Measurements from ENCODE around the gene MAN1C1. TPM values are rescaled to one million over a fixed set of nuclear protein-coding genes. Genes with fewer than 3 reads are reported as not detected.
A peak's percentile ranks its signal among the peaks of the same experiment; 100 is the strongest.

MAN1C1 gene
- total RNA-seq, 1 donor from 2014 or later: 8.6 TPM

DNA sequence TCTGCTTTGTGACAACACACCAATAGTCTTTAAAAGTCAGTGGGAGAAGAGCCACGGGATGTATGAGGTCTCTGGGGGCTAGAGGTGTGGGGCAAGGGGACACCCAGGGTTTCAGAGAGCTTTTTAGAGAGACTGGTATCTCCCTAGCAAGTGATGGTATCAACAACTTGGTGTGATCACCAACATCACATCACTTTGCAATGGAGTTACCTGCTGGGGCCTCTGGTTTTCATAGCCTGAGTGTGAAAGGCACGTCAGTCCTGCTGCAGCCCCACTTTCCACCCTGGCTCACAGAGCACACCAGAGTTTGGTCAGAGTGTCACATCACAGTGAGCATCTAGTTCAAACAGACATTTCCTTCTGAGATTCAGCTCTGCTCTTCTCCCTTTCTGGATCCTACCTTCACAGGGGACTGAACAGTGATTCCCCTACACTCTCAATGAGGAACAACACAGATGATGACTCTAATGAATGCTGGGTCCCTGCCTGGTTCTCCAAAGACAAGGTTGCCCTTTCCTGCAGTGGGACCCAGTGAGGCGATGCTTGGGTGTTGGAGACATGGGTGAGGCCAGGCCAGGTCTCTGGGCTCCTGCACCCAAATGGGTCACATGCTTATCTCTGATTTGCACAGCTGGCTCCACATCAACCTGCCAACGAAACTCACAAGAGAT, 2.0 kb upstream of the MAN1C1 start:
- DNase-seq: no peak

DNA sequence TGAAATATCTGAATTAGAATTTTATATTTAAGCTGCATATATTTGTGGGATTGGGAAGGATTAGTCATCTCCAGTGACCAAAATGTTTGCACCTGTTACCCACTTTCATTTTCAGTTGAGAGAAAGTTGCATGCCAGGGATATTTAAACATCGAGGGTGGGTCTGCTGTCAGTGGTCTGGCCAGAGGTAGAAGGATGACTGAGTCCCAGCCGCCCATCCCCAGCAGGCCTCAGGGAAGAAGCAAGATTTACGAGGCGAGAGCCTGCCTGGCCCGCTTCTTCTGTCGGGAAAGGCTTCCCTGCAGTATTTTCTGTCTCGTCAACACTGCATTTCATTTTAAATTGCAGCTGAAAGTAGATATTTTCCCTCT, 1.4 kb upstream of the MAN1C1 start:
- no peak for DNase-seq

DNA sequence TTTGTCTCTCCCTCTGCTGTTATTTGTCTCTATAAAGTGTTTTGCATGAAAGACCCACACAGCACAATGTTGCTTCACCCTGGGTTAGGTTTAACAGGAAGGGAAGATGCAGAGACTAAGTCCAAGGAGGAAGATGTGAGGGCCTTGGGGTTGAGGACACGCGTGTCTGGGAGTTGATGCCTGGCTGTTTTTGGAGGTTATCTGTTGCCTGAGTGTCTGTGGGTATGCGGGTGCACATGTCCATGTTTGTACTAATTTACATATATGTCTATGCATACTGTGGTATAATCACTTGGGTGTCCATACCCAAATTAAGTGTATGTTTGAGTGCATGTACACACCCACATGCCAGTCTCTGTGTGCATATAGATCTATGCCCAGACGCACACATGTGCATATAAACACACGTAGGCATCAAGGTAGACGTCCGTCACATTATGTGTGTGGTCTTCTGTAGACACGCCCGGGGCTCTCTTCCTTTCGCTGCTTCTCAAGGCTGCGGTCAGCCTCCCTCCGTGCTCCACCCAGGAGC, 962 bp upstream of the MAN1C1 start:
- no peak for DNase-seq

DNA sequence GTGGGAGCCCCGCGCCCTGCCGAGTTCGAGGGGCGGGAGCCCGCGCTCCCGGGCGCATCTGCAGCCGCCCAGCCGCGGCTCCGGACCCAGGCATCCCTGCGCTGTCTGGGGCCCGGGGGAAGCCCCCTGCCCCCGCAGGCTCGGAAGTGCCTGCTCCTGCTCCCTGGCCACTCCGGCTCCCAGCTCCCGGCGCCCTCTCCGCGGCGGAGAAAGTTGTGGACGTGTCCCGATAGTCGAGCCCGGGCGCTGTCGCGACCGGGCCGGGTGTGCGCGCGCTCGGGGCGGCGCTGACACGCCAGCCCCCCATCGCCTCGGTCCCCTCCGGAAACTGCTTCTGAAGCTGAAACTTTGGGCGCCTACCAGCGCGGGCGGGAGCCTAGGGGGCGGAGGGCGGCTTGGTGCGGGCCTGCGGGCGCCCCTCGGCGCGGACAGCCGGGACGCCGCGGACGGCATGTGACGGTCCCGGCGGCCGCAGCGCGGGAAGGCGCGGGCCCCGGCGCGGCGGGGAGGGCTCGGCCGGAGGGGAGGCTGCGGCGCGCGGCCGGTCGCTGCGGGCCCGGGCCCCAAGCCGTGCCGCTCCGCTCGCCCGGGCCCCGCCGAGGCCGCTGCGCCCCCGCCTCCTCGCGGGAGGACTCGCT, 515 bp downstream of the MAN1C1 start:
- DNase-seq: no peak

DNA sequence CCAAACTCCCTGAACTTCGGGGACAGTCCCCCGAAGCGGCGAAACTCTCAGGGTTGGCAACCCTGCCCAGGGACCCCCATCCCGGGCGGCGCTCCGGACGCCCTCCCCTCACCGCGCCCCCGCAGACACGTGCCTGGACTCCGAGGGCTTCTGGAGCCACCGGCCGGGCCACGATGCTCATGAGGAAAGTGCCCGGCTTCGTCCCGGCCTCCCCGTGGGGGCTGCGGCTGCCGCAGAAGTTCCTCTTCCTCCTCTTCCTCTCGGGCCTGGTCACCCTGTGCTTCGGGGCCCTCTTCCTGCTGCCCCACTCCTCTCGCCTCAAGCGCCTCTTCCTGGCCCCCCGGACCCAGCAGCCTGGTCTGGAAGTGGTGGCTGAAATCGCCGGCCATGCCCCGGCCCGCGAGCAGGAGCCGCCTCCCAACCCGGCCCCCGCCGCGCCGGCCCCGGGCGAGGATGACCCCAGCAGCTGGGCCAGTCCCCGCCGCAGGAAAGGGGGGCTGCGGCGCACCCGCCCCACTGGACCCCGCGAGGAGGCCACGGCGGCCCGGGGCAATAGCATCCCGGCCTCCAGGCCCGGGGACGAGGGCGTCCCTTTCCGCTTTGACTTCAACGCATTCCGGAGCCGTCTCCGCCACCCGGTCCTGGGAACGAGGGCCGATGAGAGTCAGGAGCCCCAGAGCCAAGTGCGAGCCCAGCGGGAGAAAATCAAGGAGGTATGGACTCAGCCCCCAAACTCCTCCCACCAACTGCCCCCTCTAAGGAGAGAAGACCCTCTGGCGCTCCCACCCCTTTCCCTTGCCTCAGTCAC, 1.2 kb downstream of the MAN1C1 start:
- DNase-seq: no peak

DNA sequence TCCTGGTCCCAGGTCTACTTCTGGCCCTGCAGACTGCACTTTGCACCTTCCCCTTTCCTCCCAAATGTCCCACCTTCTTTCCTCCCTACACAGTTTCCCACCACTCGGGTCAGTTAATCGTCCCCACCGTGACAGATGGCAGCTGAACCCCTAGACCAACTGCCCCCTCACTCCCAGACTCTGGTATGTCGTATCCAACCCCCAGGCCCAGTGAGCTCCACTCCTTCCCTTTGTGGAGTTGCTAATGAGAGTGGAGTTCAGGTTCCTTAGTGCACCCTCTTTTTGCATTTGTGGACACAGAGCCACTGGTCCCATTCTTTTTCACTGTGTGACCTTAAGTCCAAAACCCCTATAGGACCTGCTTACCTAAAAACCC, 1.8 kb downstream of the MAN1C1 start:
- no peak for DNase-seq

DNA sequence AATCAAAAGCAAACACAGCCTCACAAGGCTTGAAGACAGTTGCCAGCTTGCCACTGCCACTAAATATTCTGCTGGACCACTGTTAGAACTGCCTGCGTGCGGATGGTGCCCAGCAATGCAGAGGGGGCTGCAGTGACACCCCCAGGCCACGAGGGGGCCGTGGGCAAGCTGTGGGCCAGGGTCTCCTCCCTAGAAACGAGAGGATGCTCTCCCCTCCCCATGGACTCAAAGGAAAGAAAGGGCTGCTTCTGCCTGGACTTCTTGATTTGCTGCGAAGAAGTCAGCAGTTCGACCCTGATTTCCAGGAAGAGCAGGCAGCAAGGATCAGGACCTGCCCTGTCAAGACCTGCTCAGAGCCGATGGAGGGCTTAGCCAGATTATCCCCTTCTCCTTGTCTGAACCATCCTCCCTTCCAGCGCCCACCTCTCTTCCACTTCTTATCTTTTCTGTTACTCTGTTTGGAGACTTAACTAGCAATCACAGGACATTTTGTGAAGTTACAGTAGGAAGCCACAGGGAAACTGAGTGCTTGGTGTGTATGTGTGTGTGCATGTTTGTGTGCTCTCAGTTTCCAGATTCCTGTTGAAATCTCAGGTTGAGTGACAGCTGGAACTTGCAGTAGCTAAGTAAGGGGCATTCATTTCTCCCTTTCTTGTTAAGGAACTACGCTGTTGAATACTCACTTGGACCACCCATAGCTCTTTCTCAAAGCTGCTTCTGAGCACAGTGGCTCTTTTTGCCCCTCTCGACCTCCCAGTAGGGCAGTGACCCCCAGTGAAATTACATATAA, 2.7 kb downstream of the MAN1C1 start:
- peak; percentile 45 for DNase-seq

DNA sequence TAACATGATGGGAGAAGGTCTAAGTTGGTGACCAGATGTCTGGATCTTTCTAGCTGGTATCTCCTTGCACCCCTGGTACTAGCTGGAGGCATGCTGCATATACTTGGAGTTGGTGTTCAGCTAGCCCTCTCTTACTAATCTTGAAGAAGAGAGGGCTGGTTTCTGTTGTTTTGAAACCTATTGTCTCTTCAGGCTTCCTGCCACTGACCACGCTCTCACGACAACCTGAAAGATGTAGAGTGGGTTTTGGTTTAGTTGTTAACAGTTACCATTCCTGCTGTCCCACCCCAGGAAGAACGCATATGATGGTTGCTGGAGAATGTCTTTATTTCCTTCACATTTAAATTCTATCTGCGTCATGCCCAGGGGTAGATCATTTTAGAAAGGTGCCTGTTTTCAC, 3.6 kb downstream of the MAN1C1 start:
- no peak for DNase-seq

DNA sequence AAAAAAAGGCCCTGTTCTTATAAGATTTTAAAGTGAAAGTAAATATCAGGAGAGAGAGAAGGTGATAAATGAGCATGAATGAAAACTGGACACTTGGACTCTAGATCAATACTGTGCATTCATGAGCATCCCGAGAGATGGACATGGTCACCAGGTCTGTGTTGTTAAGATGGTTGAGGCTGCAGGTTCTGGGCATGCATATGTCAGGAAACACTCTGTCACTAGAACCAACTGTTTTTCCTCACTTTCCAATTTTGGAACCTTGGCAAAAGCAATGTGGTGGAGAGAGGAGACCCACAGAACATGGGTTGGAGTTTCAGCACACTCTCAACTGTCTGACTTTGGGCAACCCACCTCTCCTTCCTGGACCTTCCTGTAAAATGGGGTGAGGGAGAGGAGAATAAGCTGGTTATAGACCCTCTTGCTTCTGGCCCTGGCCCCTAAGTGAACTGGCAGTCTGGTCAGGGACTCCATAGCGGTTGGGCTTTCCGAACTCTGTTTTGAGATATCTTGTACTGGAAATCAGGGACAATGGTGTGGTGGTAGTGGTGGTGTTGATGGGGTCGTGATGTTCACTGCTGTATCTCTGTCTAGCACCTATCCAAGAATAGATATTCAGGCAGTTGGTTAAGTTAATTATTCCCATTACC, 4.2 kb downstream of the MAN1C1 start:
- DNase-seq: no peak

DNA sequence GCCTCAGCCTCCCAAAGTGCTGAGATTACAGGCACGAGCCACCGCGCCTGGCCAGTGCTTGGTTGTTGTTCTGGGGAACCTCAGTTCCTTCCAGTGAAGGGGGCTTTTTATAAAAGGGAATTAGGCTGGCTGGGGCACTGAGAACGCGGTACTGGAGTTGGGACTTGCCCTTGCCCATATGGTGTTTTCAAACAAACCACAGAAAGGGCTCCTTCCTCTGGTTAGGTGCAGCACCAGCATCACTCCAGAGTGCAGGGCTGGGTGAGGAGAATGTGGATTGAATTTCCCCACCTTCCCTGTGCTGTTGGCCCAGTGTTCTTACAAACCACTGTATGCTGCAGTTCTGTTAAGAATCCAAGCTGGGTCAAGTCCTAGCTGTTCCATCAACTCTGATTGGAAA, 5.3 kb downstream of the MAN1C1 start:
- DNase-seq: no peak

DNA sequence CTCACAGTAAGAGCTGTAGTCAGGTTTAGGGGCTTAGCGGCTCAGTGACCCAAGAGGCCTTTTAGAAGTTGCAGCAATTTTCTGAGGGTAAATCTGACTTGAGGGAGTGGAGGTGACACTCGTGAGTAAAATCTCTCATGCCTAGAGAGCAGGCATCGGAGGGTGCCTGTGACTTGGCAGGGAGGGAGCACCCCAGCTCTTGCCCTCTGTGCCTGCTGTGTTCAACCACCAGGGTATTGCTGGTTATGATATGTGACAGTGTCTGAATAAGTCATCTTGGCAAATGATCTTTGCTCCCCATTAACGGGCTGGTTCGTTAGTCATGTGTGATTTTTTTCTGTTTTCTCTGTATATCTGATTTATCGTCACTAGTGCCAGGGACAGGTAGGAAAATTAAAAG, 5.9 kb downstream of the MAN1C1 start:
- DNase-seq: no peak

DNA sequence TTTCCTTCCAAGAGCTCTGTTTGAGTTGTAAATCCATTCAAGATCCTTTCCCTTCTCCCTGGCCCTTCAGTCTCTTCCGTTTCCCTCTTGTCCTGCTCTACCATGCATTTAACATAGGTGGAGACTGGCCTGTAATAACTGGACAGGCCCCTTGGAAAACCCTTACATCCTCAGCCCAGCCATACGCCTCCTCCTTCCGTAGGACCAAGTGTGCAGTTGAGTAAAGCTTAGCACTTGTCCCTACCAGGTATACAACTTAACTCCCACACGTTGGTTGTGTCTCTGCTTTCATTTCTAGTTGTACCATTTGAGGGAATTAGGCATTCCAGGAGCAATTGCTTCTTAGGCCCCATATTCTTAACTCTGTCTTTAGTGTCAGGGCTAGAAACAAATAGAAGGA, 6.4 kb downstream of the MAN1C1 start:
- no peak for DNase-seq

DNA sequence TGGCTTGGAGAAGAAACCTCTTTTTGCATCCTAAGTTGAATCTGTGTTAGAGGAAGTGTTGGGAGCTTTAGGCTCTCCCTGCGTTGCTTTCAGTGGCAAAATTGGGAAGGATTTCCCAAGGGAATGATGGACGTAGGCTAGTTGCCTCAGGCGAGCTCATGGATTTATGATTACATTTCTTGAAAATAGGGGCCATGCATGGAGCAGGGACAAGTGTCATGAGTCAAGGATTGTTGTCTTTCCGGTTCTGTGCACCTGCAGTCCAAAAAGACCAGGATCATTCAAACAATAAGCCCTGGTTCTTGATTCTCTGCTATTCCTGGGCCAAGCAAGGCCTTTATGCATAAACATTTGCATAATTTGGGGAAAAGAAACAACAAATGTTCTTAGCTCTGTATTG, 7.1 kb downstream of the MAN1C1 start:
- DNase-seq: no peak

DNA sequence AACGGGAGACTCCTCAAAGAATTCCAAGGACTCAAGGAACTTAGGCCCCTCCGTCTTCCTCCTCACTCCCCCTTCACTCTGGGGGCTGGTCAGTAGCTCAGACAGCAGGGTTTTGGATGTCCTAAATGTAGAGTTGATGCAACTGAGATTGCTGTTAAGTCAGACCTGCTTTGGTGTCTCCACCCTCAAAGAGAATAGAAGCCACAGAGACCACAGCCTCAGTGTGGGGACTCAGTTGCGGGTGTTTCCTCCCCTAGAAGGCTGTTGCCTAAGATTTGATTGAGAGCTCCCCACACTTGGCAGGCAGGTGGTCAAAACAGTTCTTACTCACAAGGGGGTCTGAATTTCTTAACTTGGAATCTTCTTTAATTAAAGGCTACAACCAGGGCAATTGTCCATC, 7.6 kb downstream of the MAN1C1 start:
- no peak for DNase-seq

DNA sequence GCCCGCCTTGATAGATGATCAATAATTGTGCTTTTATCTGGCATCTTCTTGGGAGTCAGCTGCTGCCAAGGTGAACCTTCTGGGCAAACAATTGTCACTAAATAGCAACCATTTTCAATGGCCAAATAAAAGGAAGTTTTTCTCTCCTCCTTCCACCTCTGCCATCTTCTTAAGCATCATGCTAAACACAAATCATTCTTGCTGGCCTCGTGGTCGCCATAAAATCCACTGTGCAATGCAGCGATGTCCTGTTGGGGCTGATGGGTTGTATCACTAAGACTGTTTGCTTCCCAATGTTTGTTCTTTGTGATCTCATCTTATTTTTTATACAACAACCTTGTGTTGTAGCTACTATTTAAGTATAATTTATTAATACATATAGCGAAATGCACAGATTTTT, 8.0 kb downstream of the MAN1C1 start:
- DNase-seq: no peak

DNA sequence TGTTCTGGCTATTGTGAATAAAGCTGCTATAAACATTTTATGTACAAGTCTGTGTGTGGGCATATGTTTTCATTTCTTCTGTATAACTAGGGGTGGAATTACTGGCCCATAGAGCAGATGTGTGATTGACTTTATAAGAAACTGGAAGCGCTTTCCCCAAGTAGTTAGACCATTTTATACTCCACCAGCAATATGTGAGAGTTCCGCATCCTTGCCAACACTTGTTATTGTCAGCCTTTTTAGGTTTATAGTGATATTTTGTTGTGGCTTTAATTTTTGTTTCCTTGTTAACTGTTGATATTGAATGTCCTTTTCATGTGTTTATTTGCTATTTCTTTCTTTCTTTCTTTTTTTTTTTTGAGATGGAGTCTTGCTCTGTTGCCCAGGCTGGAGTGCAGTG, 9.4 kb downstream of the MAN1C1 start:
- DNase-seq: no peak

DNA sequence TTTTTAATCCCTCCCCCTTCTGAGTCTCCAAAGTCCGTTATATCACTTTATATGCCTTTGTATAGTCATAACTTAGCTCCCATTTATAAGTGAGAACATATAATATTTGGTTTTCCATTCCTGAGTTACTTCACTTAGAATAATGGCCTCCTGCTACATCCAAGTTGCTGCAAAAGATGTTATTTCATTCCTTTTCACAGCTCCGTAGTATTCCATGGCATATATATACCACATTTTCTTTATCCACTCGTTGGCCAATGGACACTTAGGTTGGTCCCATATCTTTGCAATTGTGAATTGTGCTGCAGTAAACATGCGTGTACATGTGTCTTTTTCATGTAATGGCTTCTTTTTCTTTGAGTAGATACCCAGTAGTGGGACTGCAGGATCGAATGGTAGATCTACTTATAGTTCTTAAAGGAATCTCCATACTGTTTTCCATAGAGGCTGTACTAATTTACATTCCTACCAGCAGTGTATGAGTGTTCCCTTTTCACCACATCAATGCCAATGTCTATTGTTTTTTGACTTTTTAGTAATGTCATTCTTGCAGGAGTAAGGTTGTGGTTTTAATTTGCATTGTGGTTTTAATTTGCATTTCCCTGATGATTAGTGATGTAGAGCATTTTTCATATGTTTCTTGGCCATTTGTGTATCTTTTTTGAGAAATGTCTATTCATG, 12.3 kb downstream of the MAN1C1 start:
- DNase-seq: no peak

DNA sequence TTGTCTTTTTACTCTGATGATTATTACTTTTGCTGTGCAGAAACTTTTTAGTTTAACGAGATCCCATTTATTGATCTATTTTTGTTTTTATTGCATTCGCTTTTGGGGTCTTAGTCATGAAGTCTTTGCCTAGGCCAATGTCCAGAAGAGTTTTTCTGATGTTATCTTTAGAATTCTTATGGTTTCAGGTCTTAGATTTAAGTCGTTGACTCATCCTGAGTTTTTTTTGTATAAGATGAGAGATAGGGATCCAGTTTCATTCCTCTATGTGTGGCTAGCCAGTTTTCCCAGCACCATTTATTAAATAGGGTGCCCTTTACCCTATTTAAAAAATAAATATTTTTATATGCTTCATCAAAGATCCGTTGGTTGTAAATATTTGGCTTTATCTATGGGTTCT, 13.2 kb downstream of the MAN1C1 start:
- DNase-seq: no peak

DNA sequence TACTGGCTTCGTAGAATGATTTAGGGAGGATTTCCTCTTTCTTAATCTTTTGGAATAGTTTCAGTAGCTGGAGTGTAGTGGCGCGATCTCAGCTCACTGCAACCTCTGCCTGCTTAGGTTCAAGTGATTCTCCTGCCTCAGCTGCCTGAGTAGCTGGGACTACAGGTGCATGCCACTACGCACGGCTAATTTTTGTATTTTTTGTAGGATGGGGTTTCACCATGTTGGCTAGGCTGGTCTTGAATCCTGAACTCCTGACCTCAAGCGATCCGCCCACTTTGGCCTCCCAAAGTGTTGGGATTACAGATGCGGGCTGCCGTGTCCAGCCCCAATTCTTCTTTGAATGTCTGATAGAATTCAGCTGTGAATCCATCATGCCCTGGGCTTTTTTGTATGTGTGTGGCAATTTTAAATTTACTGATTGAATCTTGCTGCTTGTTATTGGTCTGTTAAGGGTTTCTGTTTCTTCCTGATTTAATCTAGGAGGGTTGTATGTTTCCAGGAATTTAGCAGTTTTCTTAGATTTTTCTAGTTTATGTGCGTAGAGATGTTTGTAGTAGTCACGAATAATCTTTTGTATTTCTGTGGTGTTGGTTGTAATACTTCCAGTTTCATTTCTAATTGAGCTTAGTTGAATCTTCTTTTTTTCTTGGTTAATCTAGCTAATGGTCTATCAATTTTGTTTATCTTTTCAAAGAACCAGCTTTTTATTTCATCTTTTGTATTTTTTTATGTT, 15.3 kb downstream of the MAN1C1 start:
- no peak for DNase-seq

DNA sequence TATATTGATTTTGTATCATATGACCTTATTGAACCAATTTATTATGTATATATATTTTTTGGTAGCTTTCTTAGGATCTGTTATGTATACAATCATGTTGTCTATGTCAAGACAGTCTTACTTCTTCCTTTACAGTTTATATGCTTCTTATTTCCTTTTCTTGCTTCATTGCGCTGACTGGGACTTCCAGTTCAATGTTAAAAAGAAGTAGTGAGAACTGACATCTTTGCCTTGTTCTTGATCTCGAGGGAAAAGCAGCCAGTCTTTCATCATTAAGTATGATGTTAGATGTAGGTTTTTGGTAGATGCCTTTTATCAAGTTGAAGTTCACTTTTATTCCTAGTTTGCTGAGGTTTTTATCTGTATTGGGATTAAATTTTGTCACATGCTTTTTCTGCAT, 17.5 kb downstream of the MAN1C1 start:
- DNase-seq: no peak

DNA sequence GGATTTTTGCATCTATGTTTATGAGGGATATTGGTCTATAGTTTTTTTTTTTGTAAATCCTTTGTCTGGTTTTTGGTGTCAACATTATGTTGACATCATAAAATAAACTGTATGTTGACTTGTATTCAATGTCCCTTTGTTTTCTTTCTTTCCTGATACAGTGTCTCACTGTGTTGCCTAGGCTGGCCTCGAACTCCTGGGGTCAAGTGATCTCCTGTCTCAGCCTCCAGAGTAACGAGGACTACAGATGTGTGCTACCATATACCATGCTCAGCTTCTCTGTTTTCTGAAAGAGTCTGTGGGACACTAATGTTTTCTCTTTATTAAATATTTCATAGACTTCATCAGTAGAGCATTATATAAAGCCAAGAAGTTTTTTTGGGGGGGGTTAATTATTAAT, 18.3 kb downstream of the MAN1C1 start:
- DNase-seq: no peak

All from occipital lobe (tissue), 2 donors.